Kidney tubule cell (primary cell): Measurements from ENCODE around the gene MYO16.

Experiments used
- DNase-seq: peaks from one replicate; pipeline ENCODE4 v3.0.0-alpha.2; 2018; ENCODE audit warnings: low spot score

Gene MYO16

GRCh38 chr13:108663710-108664109, 34.3 kb downstream of the MYO16 start:
- no peak for DNase-seq

- DNase-seq, result no peak
Observed at GRCh38 chr13:108667205-108667604, 37.8 kb downstream of the MYO16 start.

GRCh38 chr13:108669381-108669780, 40.0 kb downstream of the MYO16 start:
- DNase-seq, result peak; percentile 3

- DNase-seq, result no peak
Observed at GRCh38 chr13:108674346-108674745, 44.9 kb downstream of the MYO16 start.

- DNase-seq, result no peak
Observed at GRCh38 chr13:108674771-108675170, 45.4 kb downstream of the MYO16 start.

- DNase-seq, result no peak
Observed at GRCh38 chr13:108676620-108677019, 47.2 kb downstream of the MYO16 start.

GRCh38 chr13:108677806-108678205, 48.4 kb downstream of the MYO16 start:
- DNase-seq, result no peak

- DNase-seq, result no peak
Observed at GRCh38 chr13:108680011-108680410, 50.6 kb downstream of the MYO16 start.

- no peak for DNase-seq
Observed at GRCh38 chr13:108681986-108682575, 52.7 kb downstream of the MYO16 start.

- DNase-seq, result no peak
Observed at GRCh38 chr13:108682714-108683113, 53.3 kb downstream of the MYO16 start.

- no peak for DNase-seq
Observed at GRCh38 chr13:108686027-108686426, 56.6 kb downstream of the MYO16 start.

GRCh38 chr13:108690726-108691125, 61.3 kb downstream of the MYO16 start:
- no peak for DNase-seq

GRCh38 chr13:108700422-108701170, 71.2 kb downstream of the MYO16 start:
- DNase-seq, result no peak

GRCh38 chr13:108702171-108702570, 72.8 kb downstream of the MYO16 start:
- DNase-seq, result no peak

- DNase-seq, result peak; percentile 57
Observed at GRCh38 chr13:108705031-108705430, 75.6 kb downstream of the MYO16 start.

- DNase-seq, result no peak
Observed at GRCh38 chr13:108707584-108707983, 78.2 kb downstream of the MYO16 start.

GRCh38 chr13:108708921-108709320, 79.5 kb downstream of the MYO16 start:
- no peak for DNase-seq

- DNase-seq, result no peak
Observed at GRCh38 chr13:108711386-108711785, 82.0 kb downstream of the MYO16 start.

- no peak for DNase-seq
Observed at GRCh38 chr13:108725471-108725870, 96.1 kb downstream of the MYO16 start.

- DNase-seq, result no peak
Observed at GRCh38 chr13:108728370-108728769, 99.0 kb downstream of the MYO16 start.

- no peak for DNase-seq
Observed at GRCh38 chr13:108733022-108733560, 103.7 kb downstream of the MYO16 start.

- DNase-seq, result no peak
Observed at GRCh38 chr13:108734676-108735075, 105.3 kb downstream of the MYO16 start.

GRCh38 chr13:108741930-108742329, 112.5 kb downstream of the MYO16 start:
- DNase-seq, result no peak
